ENCODE results near the gene CORO2B. TPM values are rescaled to one million over a fixed set of nuclear protein-coding genes. Genes with fewer than 3 reads are reported as not detected.

Gene CORO2B
- total and polyA plus RNA-seq, 2 experiments from 2014 or later, result 1.6 to 4.6 TPM

- Histone ChIP-seq H3K27ac (ENCODE audit: low read depth) (no peak overlapping the region), H3K4me3 (no peak overlapping the region), H3K27me3 (ENCODE audit: insufficient read depth) (no peaks in the 10 kb centered on the region), H4K20me1 (replicated peaks; ENCODE audit: insufficient read depth) (no peaks in the 10 kb centered on the region), H3K9me2 (ENCODE audit: insufficient read depth) (no peaks in the 10 kb centered on the region), H2AFZ (no peak overlapping the region), H3F3A (replicated peaks; ENCODE audit: low read depth) (no peaks in the 10 kb centered on the region), H3K4me1 (ENCODE audit: insufficient read depth) (no peaks in the 10 kb centered on the region), H3K4me2 (no peak overlapping the region), H3K79me2 (replicated peaks; ENCODE audit: insufficient read depth) (no peaks in the 10 kb centered on the region), H3K36me3 (ENCODE audit: insufficient read depth) (no peaks in the 10 kb centered on the region)
- no peak overlapping the region; the same call in 1 of the 2 replicates for H3K27ac Mint-ChIP-seq
- H3K36me3 Mint-ChIP-seq (ENCODE audit: low read depth), result no peaks in the 10 kb centered on the region; the same call in 2 of the 3 replicates
- peaks cover 9% of the 10 kb centered on the region for H3K27me3 Mint-ChIP-seq (ENCODE audit: insufficient read depth, low read depth, poor library complexity)
- no peak for ATAC-seq
- no peaks in the 10 kb centered on the region for H3K9me3 Mint-ChIP-seq
- DNase-seq (ENCODE audit: low spot score), result no peak
- H3K4me1 Mint-ChIP-seq, result no peaks in the 10 kb centered on the region
- TF ChIP-seq ZNF331 (CRISPR knock-in tag; IDR thresholded peaks at IDR 0.05; ENCODE audit: low read depth) (no peak), CTCF (conservative IDR thresholded peaks at IDR 0.05; ENCODE audit: low read depth in 2 of 2) (no peak), JUNB (IDR thresholded peaks at IDR 0.05; ENCODE audit: unreplicated experiment) (no peak), ETS1 (IDR thresholded peaks at IDR 0.05) (no peak), EZH2phosphoT487 (IDR thresholded peaks at IDR 0.05; ENCODE audit: unreplicated experiment) (no peak)
- no peak overlapping the region for H3K4me3 Mint-ChIP-seq
Measured at GRCh38 chr15:68718468-68718867, 139.7 kb downstream of the CORO2B start.

- Mint-ChIP-seq H3K4me3 (no peak overlapping the region), H3K36me3 (ENCODE audit: low read depth) (no peaks in the 10 kb centered on the region; the same call in 2 of the 3 replicates), H3K4me1 (no peaks in the 10 kb centered on the region), H3K27ac (no peak overlapping the region; the same call in 1 of the 2 replicates), H3K9me3 (no peaks in the 10 kb centered on the region), H3K27me3 (ENCODE audit: insufficient read depth, low read depth, poor library complexity) (peaks cover 7% of the 10 kb centered on the region)
- no peak overlapping the region for H2AFZ ChIP-seq
- H3K27ac ChIP-seq (ENCODE audit: low read depth), result no peak overlapping the region
- H3K9me2 ChIP-seq (ENCODE audit: insufficient read depth), result no peaks in the 10 kb centered on the region
- no peaks in the 10 kb centered on the region for H4K20me1 ChIP-seq (replicated peaks; ENCODE audit: insufficient read depth)
- no peaks in the 10 kb centered on the region for H3F3A ChIP-seq (replicated peaks; ENCODE audit: low read depth)
- no peak overlapping the region for H3K4me3 ChIP-seq
- no peaks in the 10 kb centered on the region for H3K4me1 ChIP-seq (ENCODE audit: insufficient read depth)
- H3K36me3 ChIP-seq (ENCODE audit: insufficient read depth), result no peaks in the 10 kb centered on the region
- no peaks in the 10 kb centered on the region for H3K79me2 ChIP-seq (replicated peaks; ENCODE audit: insufficient read depth)
- ATAC-seq (no peak), DNase-seq (ENCODE audit: low spot score) (no peak)
- no peak overlapping the region for H3K4me2 ChIP-seq
- H3K27me3 ChIP-seq (ENCODE audit: insufficient read depth), result no peaks in the 10 kb centered on the region
- TF ChIP-seq ZNF462 (CRISPR knock-in tag; IDR thresholded peaks at IDR 0.05), result no peak
- TF ChIP-seq ETS1 (IDR thresholded peaks at IDR 0.05), result no peak
- TF ChIP-seq, protein P1, sequence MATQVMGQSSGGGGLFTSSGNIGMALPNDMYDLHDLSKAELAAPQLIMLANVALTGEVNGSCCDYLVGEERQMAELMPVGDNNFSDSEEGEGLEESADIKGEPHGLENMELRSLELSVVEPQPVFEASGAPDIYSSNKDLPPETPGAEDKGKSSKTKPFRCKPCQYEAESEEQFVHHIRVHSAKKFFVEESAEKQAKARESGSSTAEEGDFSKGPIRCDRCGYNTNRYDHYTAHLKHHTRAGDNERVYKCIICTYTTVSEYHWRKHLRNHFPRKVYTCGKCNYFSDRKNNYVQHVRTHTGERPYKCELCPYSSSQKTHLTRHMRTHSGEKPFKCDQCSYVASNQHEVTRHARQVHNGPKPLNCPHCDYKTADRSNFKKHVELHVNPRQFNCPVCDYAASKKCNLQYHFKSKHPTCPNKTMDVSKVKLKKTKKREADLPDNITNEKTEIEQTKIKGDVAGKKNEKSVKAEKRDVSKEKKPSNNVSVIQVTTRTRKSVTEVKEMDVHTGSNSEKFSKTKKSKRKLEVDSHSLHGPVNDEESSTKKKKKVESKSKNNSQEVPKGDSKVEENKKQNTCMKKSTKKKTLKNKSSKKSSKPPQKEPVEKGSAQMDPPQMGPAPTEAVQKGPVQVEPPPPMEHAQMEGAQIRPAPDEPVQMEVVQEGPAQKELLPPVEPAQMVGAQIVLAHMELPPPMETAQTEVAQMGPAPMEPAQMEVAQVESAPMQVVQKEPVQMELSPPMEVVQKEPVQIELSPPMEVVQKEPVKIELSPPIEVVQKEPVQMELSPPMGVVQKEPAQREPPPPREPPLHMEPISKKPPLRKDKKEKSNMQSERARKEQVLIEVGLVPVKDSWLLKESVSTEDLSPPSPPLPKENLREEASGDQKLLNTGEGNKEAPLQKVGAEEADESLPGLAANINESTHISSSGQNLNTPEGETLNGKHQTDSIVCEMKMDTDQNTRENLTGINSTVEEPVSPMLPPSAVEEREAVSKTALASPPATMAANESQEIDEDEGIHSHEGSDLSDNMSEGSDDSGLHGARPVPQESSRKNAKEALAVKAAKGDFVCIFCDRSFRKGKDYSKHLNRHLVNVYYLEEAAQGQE (IDR thresholded peaks at IDR 0.05; ENCODE audit: unreplicated experiment), result no peak
Measured at GRCh38 chr15:68719051-68719450, 140.3 kb downstream of the CORO2B start.

All from GM23338 (cell line).